HepG2 (cell line): Measurements from ENCODE around the gene NKAIN2. TPM values are rescaled to one million over a fixed set of nuclear protein-coding genes. Genes with fewer than 3 reads are reported as not detected.

Source experiments
- ATAC-seq: fragments of 200-7000 bp; cut with Tn5 transposase; 3 replicates; pipeline ENCODE4 v1.9.1; 2020; ENCODE audit warnings: mild to moderate bottlenecking, moderate library complexity
- BruUV-seq: library from RNA; stranded (reverse); fragments of 400-500 nt; replicated peaks from 2 replicates; lab custom pipeline; 2021; lab: Mats Ljungman, UMichigan
- CTCF ChIA-PET: fragments of 300-600 bp; formaldehyde crosslinking; extraction: SDS; loops from one replicate; lab custom pipeline; 2021; ENCODE audit warnings: low total read pairs, inconsistent platforms, low intra/inter-chr PET ratio; lab: Yijun Ruan, JAX
- POLR2A ChIA-PET: fragments of 350-600 bp; sonication (Branson Sonifier 250); formaldehyde crosslinking; loops from one replicate; lab custom pipeline; 2020; ENCODE audit warnings: antibody characterized with exemption, inconsistent platforms; lab: Yijun Ruan, JAX
- DNase-seq: peaks from one replicate; pipeline ENCODE4 v3.0.0-alpha.2; 2015; ENCODE audit warnings: low spot score
- FAIRE-seq: peaks from 3 replicates; lab custom pipeline; 2011; peaks lifted over from hg19 to GRCh38; lab: Jason Lieb, UNC
- H2AFZ ChIP-seq: one replicate; pipeline ENCODE4 v1.6.1; 2011; ENCODE audit warnings: low read length, inconsistent platforms
- H3K27ac ChIP-seq: fragments of 300-600 bp; 3 replicates; pipeline ENCODE4 v1.8.0; 2011; ENCODE audit warnings: mixed run types, mild to moderate bottlenecking, mixed read lengths, low read length, inconsistent platforms; ENCODE audit not compliant: insufficient read depth; ENCODE audit errors: extremely low read length
- H3K27me3 ChIP-seq, 2 experiments: fragments of 200-600 bp in 1 of 2; 2 replicates in 1 of 2; 3 replicates in 1 of 2; pipeline versions ENCODE4 v1.6.0 to v1.8.0; 2011; ENCODE audit warnings: low read length in 2 of 2, mild to moderate bottlenecking in 2 of 2, moderate library complexity in 2 of 2, inconsistent platforms in 1 of 2; ENCODE audit not compliant: insufficient read depth in 2 of 2, control insufficient read depth in 1 of 2
- H3K36me3 ChIP-seq, 2 experiments: fragments of 200-600 bp in 1 of 2; replicated peaks in 1 of 2; 2 replicates in 1 of 2; 3 replicates in 1 of 2; pipeline versions ENCODE4 v1.5.1 to v1.8.0; 2011; ENCODE audit warnings: low read length in 2 of 2, inconsistent platforms in 1 of 2; ENCODE audit not compliant: insufficient read depth in 2 of 2, control insufficient read depth in 1 of 2
- H3K4me1 ChIP-seq: 2 replicates; pipeline ENCODE4 v1.5.1; 2012; ENCODE audit warnings: low read length, inconsistent platforms; ENCODE audit not compliant: insufficient read depth
- H3K4me2 ChIP-seq: 2 replicates; pipeline ENCODE4 v1.6.0; 2011; ENCODE audit warnings: low read depth, low read length, inconsistent platforms
- H3K4me3 ChIP-seq, 3 experiments: fragments of 200-600 bp in 1 of 3; sonication (generic), shearing (Covaris generic) in 1 of 3; replicated peaks in 1 of 3; 2 replicates each; pipeline ENCODE4 v1.5.1; 2011 to 2016; ENCODE audit warnings: low read length in 3 of 3, inconsistent platforms in 2 of 3, low read depth in 2 of 3, mild to moderate bottlenecking in 2 of 3, control low read depth in 1 of 3, mixed read lengths in 1 of 3; ENCODE audit not compliant: insufficient read depth in 1 of 3
- H3K79me2 ChIP-seq: one replicate; pipeline ENCODE4 v1.6.1; 2011; ENCODE audit warnings: low read length, inconsistent platforms; ENCODE audit not compliant: insufficient read depth
- H3K9ac ChIP-seq: 2 replicates; pipeline ENCODE4 v1.6.0; 2011; ENCODE audit warnings: mild to moderate bottlenecking, low read depth, low read length, inconsistent platforms; ENCODE audit not compliant: insufficient read depth
- H3K9me3 ChIP-seq: 2 replicates; pipeline ENCODE4 v1.5.1; 2012; ENCODE audit warnings: mild to moderate bottlenecking, low read length
- H4K20me1 ChIP-seq: 2 replicates; pipeline ENCODE4 v1.6.0; 2011; ENCODE audit warnings: inconsistent platforms, mild to moderate bottlenecking, low read length, moderate library complexity; ENCODE audit not compliant: insufficient read depth
- CEBPB ChIP-seq: IDR thresholded peaks from 2 replicates; pipeline ENCODE4 v1.6.1; 2011; ENCODE audit warnings: low read depth, low read length, improper control_type of control experiment, borderline replicate concordance
- CSRNP1 ChIP-seq: sonication (generic); formaldehyde crosslinking; IDR thresholded peaks from 2 replicates; pipeline ENCODE4 v1.8.1; 2023; ENCODE audit warnings: mild to moderate bottlenecking, missing genetic modification reagents
- DMAP1 ChIP-seq: IDR thresholded peaks from 2 replicates; pipeline ENCODE4 v1.6.1; 2016
- ETV6 ChIP-seq: sonication (generic); formaldehyde crosslinking; conservative IDR thresholded peaks from 2 replicates; pipeline ENCODE4 v1.4.0; 2020; ENCODE audit warnings: missing genetic modification reagents
- FOSL2 ChIP-seq: sonication (generic); formaldehyde crosslinking; IDR thresholded peaks from 2 replicates; pipeline ENCODE4 v1.4.0; 2020; ENCODE audit warnings: missing genetic modification reagents
- KDM6A ChIP-seq: IDR thresholded peaks from 2 replicates; pipeline ENCODE4 v1.6.1; 2016; ENCODE audit warnings: low read depth
- NFE2L1 ChIP-seq: sonication (generic); formaldehyde crosslinking; IDR thresholded peaks from 2 replicates; pipeline ENCODE4 v1.4.0; 2020; ENCODE audit warnings: missing genetic modification reagents, mild to moderate bottlenecking, borderline replicate concordance
- THAP11 ChIP-seq: IDR thresholded peaks from 2 replicates; pipeline ENCODE4 v1.6.1; 2016; ENCODE audit warnings: missing biosample characterization, missing genetic modification reagents
- ZNF34 ChIP-seq: sonication (generic); formaldehyde crosslinking; IDR thresholded peaks from 2 replicates; pipeline ENCODE4 v1.4.0; 2020; ENCODE audit warnings: mild to moderate bottlenecking, missing genetic modification reagents, borderline replicate concordance
- WGBS: methylation state at CpG from one replicate; pipeline ENCODE4 v1.1.6; 2017; ENCODE audit warnings: low lambda C conversion rate; 5-methylcytosine and 5-hydroxymethylcytosine counted together
- in situ Hi-C: cut with HindIII; loops from 2 replicates; pipeline ENCODE4 v1.10.0; 2017; ENCODE audit warnings: low pct_unique_long_range_greater_than_20kb; ENCODE audit not compliant: extremely low pct_ligation_motif_present
- intact Hi-C: fragments of 100-400 bp; cut with micrococcal nuclease; formaldehyde crosslinking; loops from one replicate; pipeline ENCODE4 v1.10.0; 2022; ENCODE audit not compliant: unreplicated experiment
- polyA plus RNA-seq, 8 experiments: library from polyadenylated mRNA; depleted of rRNA in 3 of 8; stranded (reverse) in 7 of 8; unstranded in 1 of 8; fragments of >200 nt; fragmentation: Illumina TruSeq in 4 of 8; extraction: Trizol in 4 of 8; gene quantifications; 2 replicates each; pipeline versions ENCODE4 v1.2.1 to v1.2.3, GENCODE V29; 2011 to 2016; ENCODE audit warnings: low read depth in 4 of 8, missing spikeins in 1 of 8, mixed read lengths in 1 of 8; ENCODE audit not compliant: insufficient read depth in 1 of 8
- total RNA-seq, 5 experiments: library from RNA; depleted of rRNA; stranded (reverse); fragments of >200 nt; fragmentation: Illumina TruSeq; extraction: Trizol; gene quantifications; 2 replicates each; pipeline ENCODE4 v1.2.3, GENCODE V29; 2016; ENCODE audit warnings: low read depth in 1 of 5

Gene NKAIN2
- total and polyA plus RNA-seq, 2 of the 13 experiments (the other 11 are each of a cell fraction or from before 2014, with no cell fraction given), result not detected

DNA sequence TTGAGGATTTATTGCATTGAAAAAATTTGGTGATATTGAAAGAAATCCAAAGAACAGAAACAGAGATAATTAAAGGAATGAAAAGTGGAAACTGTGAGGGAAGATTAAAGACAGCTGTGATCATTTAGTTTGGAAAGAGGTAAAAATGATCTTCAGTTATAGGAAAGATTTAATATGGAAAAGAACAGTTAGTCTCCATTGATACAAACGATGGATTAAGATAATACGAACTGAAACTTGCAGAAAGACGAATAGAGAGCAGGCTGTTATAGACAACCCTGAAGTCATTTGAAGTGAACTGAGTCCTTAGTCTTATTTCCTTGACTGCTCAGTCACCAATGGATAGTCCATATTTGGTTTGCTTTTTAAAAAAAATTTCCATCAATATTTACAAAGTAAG is 360.0 kb downstream of the NKAIN2 start (continued):
- TF ChIP-seq NFE2L1 (CRISPR knock-in tag) (no peak), CSRNP1 (no peak), ETV6 (no peak), KDM6A (CRISPR knock-in tag) (no peak), DMAP1 (CRISPR knock-in tag) (no peak), FOSL2 (CRISPR knock-in tag) (no peak)

DNA sequence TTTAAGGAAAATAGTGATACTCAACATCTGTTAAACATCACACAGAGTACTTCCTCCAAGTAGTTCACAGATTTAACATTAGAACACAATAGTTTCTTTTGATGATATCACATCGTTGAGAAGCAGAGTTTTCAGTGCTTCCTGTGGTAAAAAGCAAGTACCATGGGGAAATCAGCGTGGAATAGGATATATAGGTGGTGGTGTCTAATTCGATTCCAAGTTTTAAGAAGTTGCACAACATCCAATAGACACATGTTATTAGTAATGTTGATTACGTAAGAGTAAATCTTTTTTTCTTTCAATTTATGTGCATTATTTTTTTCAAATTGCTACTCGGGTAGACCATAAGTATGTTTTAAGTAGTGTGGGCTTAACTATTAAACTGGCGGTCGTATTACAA is 360.7 kb downstream of the NKAIN2 start:
- Histone ChIP-seq H3K4me2 (no peak overlapping the region), H3K4me3 (no peak overlapping the region), H3K79me2 (no peaks in the 10 kb centered on the region), H3K27me3 (no peaks in the 10 kb centered on the region), H3K27ac (no peak overlapping the region), H4K20me1 (no peaks in the 10 kb centered on the region), H2AFZ (no peak overlapping the region), H3K36me3 (no peaks in the 10 kb centered on the region), H3K4me1 (no peaks in the 10 kb centered on the region), H3K9ac (no peak overlapping the region), H3K9me3 (no peaks in the 10 kb centered on the region)
- ChIA-PET POLR2A (no interaction called here), CTCF (no interaction called here)
- BruUV-seq, result no TSS peak
- 31% methylated on average over 7 of the region's 7 CpGs for WGBS
- DNase-seq, result no peak
- in situ Hi-C loops (no loop called here), intact Hi-C loops (no loop called here)
- ATAC-seq, result no peak
- TF ChIP-seq ZNF34 (CRISPR knock-in tag) (no peak), CEBPB (peak; percentile 83), THAP11 (CRISPR knock-in tag) (no peak)
- no peak for FAIRE-seq
